Measurements from ENCODE around the gene NLGN4Y. TPM values are rescaled to one million over a fixed set of nuclear protein-coding genes. Genes with fewer than 3 reads are reported as not detected.

NLGN4Y gene
- total RNA-seq, 1 experiment from 2014 or later: not detected

- no peak overlapping the region for H3K27ac ChIP-seq
- TF ChIP-seq EZH2 (IDR thresholded peaks at IDR 0.05; ENCODE audit: low read depth) (no peak), CTCF (conservative IDR thresholded peaks at IDR 0.05) (no peak)
- H3K9me3 ChIP-seq (ENCODE audit: insufficient read depth, low read depth): no peaks in the 10 kb centered on the region
- H3K79me2 ChIP-seq (ENCODE audit: low read depth): no peaks in the 10 kb centered on the region
- intact Hi-C loops (cut with micrococcal nuclease; ENCODE audit: unreplicated experiment): no loop called here
- H3K4me1 ChIP-seq (replicated peaks; ENCODE audit: insufficient read depth): no peaks in the 10 kb centered on the region
- H4K20me1 ChIP-seq (ENCODE audit: insufficient read depth): no peaks in the 10 kb centered on the region
- H3K27me3 ChIP-seq (ENCODE audit: insufficient read depth, low read depth): no peaks in the 10 kb centered on the region
- H3K4me3 ChIP-seq: no peak overlapping the region
- H3K36me3 ChIP-seq (ENCODE audit: low read depth): no peaks in the 10 kb centered on the region
- no peak for DNase-seq
- H3K9me2 ChIP-seq (ENCODE audit: insufficient read depth): no peaks in the 10 kb centered on the region
- no peaks in the 10 kb centered on the region for H3F3A ChIP-seq (ENCODE audit: insufficient read depth, low read depth)
- ChIA-PET POLR2A (ENCODE audit: unreplicated experiment) (no interaction called here), CTCF (no interaction called here)
- H2AFZ ChIP-seq: no peak overlapping the region
- no TSS peak for BruUV-seq (replicated peaks)
- no peak overlapping the region for H3K4me2 ChIP-seq
Measured at GRCh38 chrY:14748329-14748728, 224.0 kb downstream of the NLGN4Y start.

DNA sequence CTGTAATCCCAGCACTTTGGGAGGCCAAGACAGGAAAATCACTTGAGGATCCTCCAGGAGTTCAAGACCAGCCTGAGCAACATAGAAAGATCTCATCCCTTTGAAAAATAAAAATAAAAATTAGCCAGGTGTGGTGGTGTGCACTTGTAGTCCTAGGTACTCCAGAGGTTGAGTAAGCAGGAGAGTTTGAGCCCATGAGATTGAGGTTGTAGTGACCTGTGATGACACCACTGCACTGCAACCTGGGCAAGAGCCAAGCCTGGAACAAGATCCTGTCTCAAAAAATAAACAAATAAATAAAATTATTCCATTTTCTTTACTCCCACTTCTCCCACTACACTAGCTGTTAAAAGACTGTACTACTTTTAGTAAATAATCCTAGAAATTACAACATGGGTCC is 231.2 kb downstream of the NLGN4Y start:
- Histone ChIP-seq H3K4me2 (no peak overlapping the region), H3K9me3 (ENCODE audit: insufficient read depth, low read depth) (no peaks in the 10 kb centered on the region), H3K9me2 (ENCODE audit: insufficient read depth) (no peaks in the 10 kb centered on the region), H3K27me3 (ENCODE audit: insufficient read depth, low read depth) (no peaks in the 10 kb centered on the region), H4K20me1 (ENCODE audit: insufficient read depth) (no peaks in the 10 kb centered on the region), H3K4me3 (no peak overlapping the region), H3K36me3 (ENCODE audit: low read depth) (no peaks in the 10 kb centered on the region), H2AFZ (no peak overlapping the region), H3K27ac (no peak overlapping the region), H3K4me1 (replicated peaks; ENCODE audit: insufficient read depth) (no peaks in the 10 kb centered on the region), H3K79me2 (ENCODE audit: low read depth) (no peaks in the 10 kb centered on the region), H3F3A (ENCODE audit: insufficient read depth, low read depth) (no peaks in the 10 kb centered on the region)
- no TSS peak for BruUV-seq (replicated peaks)
- DNase-seq: no peak
- CTCF ChIA-PET: no interaction called here
- intact Hi-C loops (cut with micrococcal nuclease; ENCODE audit: unreplicated experiment): no loop called here
- no peak for TF ChIP-seq EZH2 (IDR thresholded peaks at IDR 0.05; ENCODE audit: low read depth)
- TF ChIP-seq CTCF (conservative IDR thresholded peaks at IDR 0.05): no peak
- POLR2A ChIA-PET (ENCODE audit: unreplicated experiment): no interaction called here

- Histone ChIP-seq H3K9me3 (ENCODE audit: insufficient read depth, low read depth) (no peaks in the 10 kb centered on the region), H3F3A (ENCODE audit: insufficient read depth, low read depth) (no peaks in the 10 kb centered on the region), H3K27me3 (ENCODE audit: insufficient read depth, low read depth) (no peaks in the 10 kb centered on the region), H3K79me2 (ENCODE audit: low read depth) (no peaks in the 10 kb centered on the region), H3K4me2 (no peak overlapping the region), H4K20me1 (ENCODE audit: insufficient read depth) (no peaks in the 10 kb centered on the region), H3K36me3 (ENCODE audit: low read depth) (no peaks in the 10 kb centered on the region), H3K9me2 (ENCODE audit: insufficient read depth) (no peaks in the 10 kb centered on the region), H3K4me1 (replicated peaks; ENCODE audit: insufficient read depth) (no peaks in the 10 kb centered on the region), H2AFZ (no peak overlapping the region), H3K27ac (no peak overlapping the region), H3K4me3 (no peak overlapping the region)
- intact Hi-C loops (cut with micrococcal nuclease; ENCODE audit: unreplicated experiment): no loop called here
- CTCF ChIA-PET: no interaction called here
- no peak for TF ChIP-seq CTCF (conservative IDR thresholded peaks at IDR 0.05)
- POLR2A ChIA-PET (ENCODE audit: unreplicated experiment): no interaction called here
- DNase-seq: no peak
- no TSS peak for BruUV-seq (replicated peaks)
Measured at GRCh38 chrY:14762903-14763302, 238.6 kb downstream of the NLGN4Y start.

Data from PC-9 (cell line).